Progenitor cell of endocrine pancreas (in vitro differentiated cells): Measurements from ENCODE around the gene OR4K5. TPM values are rescaled to one million over a fixed set of nuclear protein-coding genes. Genes with fewer than 3 reads are reported as not detected.

Experiments
- DNase-seq: peaks from one replicate; pipeline ENCODE4 v3.0.0; 2021; ENCODE audit warnings: low spot score; ENCODE audit not compliant: unreplicated experiment
- H3K27ac Mint-ChIP-seq: 2 replicates; pipeline ENCODE4 v1.8.0; 2021; ENCODE audit warnings: mild to moderate bottlenecking, moderate library complexity, mixed read lengths
- H3K27me3 Mint-ChIP-seq: 2 replicates; pipeline ENCODE4 v1.8.0; 2021; ENCODE audit warnings: mixed read lengths
- H3K36me3 Mint-ChIP-seq: 2 replicates; pipeline ENCODE4 v1.8.0; 2022; ENCODE audit warnings: mixed read lengths; ENCODE audit not compliant: insufficient read depth
- H3K4me1 Mint-ChIP-seq: 2 replicates; pipeline ENCODE4 v1.8.0; 2021; ENCODE audit warnings: low read depth, mixed read lengths
- H3K4me3 Mint-ChIP-seq: 2 replicates; pipeline ENCODE4 v1.8.0; 2021; ENCODE audit warnings: low read depth, mild to moderate bottlenecking, moderate library complexity, mixed read lengths
- H3K9me3 Mint-ChIP-seq: 2 replicates; pipeline ENCODE4 v1.8.0; 2021; ENCODE audit warnings: low read depth, mixed read lengths
- total RNA-seq: library from RNA; stranded (reverse); gene quantifications from 2 replicates; pipeline ENCODE4 v1.2.1, GENCODE V29; 2021
- TF ChIP-seq, protein P1 (sequence below): fragments of 200-600 bp; sonication (generic); IDR thresholded peaks from one replicate; pipeline ENCODE4 v1.5.0; 2021; ENCODE audit warnings: antibody characterized with exemption, mild to moderate bottlenecking; ENCODE audit not compliant: unreplicated experiment

OR4K5 gene
- total RNA-seq, 1 donor from 2014 or later = not detected

DNA sequence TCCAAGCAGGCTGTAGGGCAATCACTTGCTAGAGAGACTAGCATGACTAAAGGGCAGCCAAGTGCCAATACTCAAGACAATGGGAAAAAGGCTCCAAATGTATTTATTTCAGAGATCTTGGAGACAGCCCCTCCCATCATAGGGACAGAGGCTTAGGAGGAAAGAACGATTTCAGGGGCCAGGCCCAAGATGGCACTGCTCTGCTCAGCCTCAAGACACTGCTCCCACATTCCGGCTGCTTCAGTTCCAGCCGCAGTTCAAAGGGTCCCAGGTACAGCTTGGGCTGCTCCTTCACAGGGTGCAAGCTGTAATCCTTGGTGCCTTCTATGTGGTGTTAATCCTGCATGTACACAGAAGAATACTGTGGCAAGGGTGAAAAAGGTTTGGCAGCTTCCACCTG is 19.4 kb upstream of the OR4K5 start:
- Mint-ChIP-seq H3K9me3 (peaks cover 82% of the 10 kb centered on the region), H3K27ac (no peak overlapping the region), H3K4me3 (no peak overlapping the region), H3K4me1 (no peaks in the 10 kb centered on the region), H3K27me3 (no peaks in the 10 kb centered on the region), H3K36me3 (no peaks in the 10 kb centered on the region)
- DNase-seq = no peak
- TF ChIP-seq, protein P1, sequence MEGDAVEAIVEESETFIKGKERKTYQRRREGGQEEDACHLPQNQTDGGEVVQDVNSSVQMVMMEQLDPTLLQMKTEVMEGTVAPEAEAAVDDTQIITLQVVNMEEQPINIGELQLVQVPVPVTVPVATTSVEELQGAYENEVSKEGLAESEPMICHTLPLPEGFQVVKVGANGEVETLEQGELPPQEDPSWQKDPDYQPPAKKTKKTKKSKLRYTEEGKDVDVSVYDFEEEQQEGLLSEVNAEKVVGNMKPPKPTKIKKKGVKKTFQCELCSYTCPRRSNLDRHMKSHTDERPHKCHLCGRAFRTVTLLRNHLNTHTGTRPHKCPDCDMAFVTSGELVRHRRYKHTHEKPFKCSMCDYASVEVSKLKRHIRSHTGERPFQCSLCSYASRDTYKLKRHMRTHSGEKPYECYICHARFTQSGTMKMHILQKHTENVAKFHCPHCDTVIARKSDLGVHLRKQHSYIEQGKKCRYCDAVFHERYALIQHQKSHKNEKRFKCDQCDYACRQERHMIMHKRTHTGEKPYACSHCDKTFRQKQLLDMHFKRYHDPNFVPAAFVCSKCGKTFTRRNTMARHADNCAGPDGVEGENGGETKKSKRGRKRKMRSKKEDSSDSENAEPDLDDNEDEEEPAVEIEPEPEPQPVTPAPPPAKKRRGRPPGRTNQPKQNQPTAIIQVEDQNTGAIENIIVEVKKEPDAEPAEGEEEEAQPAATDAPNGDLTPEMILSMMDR = no peak

DNA sequence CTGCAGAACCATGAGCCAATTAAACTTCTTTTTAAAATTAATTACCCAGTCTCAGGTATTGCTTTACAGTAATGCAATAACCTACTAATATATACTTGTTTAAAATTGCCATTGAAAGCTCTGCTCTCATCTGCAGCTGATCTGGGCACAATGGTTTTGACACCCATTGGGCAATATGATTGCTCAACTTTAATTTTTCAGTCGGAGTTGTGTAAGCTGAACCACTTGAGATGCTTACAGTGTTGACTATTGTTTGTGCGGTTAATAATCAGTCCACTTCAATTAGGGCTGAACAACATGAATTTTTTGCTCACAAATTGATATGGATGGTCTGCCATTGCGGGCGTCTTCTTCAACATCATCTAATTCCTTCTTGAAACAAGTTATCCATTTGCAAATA is 18.0 kb upstream of the OR4K5 start:
- no peak overlapping the region for H3K4me3 Mint-ChIP-seq
- TF ChIP-seq, protein P1 = no peak
- H3K9me3 Mint-ChIP-seq = peaks cover 80% of the 10 kb centered on the region
- DNase-seq = no peak
- no peaks in the 10 kb centered on the region for H3K36me3 Mint-ChIP-seq
- no peaks in the 10 kb centered on the region for H3K4me1 Mint-ChIP-seq
- H3K27ac Mint-ChIP-seq = no peak overlapping the region
- H3K27me3 Mint-ChIP-seq = no peaks in the 10 kb centered on the region

DNA sequence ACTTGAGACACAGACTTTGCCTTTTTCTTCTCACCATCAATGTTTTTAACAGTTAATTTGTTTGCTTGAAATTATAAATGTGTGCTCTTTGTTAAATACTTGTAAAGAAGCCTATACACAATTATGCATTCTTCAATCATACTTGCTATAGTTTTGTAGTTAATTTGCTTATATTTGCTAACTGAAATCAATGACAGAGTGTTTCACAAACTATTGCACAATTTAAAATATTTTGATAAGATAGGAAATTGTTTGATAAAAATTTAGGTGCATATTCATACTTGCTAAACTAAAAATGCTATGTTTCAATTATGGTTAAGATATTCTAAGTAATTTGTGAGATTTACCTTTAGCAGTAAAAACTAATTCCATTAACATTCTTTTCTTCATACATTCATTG is 13.7 kb upstream of the OR4K5 start:
- no peaks in the 10 kb centered on the region for H3K27me3 Mint-ChIP-seq
- TF ChIP-seq, protein P1 = no peak
- no peak overlapping the region for H3K4me3 Mint-ChIP-seq
- no peaks in the 10 kb centered on the region for H3K4me1 Mint-ChIP-seq
- no peak for DNase-seq
- H3K36me3 Mint-ChIP-seq = peaks cover 1% of the 10 kb centered on the region
- H3K9me3 Mint-ChIP-seq = peaks cover 82% of the 10 kb centered on the region
- no peak overlapping the region for H3K27ac Mint-ChIP-seq

- Mint-ChIP-seq H3K9me3 (peaks cover 76% of the 10 kb centered on the region), H3K4me3 (no peak overlapping the region), H3K27ac (no peak overlapping the region), H3K36me3 (peaks cover 1% of the 10 kb centered on the region), H3K4me1 (no peaks in the 10 kb centered on the region), H3K27me3 (no peaks in the 10 kb centered on the region)
- TF ChIP-seq, protein P1 = no peak
- no peak for DNase-seq
These were observed 9.3 kb upstream of the OR4K5 start for GRCh38 chr14:19911114-19911513.

- no peaks in the 10 kb centered on the region for H3K4me1 Mint-ChIP-seq
- no peak overlapping the region for H3K4me3 Mint-ChIP-seq
- no peak for DNase-seq
- peaks cover 24% of the 10 kb centered on the region for H3K9me3 Mint-ChIP-seq
- TF ChIP-seq, protein P1 = no peak
- H3K27me3 Mint-ChIP-seq = no peaks in the 10 kb centered on the region
- H3K36me3 Mint-ChIP-seq = no peaks in the 10 kb centered on the region
- H3K27ac Mint-ChIP-seq = no peak overlapping the region
These were observed 3.2 kb upstream of the OR4K5 start for GRCh38 chr14:19917243-19917642.
